Common myeloid progenitor, CD34-positive (primary cell): ENCODE results near the gene TGDS.

Source experiments
- CTCF ChIA-PET: fragments of 350-600 bp; sonication (Branson Sonifier 250); formaldehyde crosslinking; loops from one replicate; lab custom pipeline; 2021; ENCODE audit warnings: antibody characterized with exemption; lab: Charles Lee
- POLR2A ChIA-PET: fragments of 350-600 bp; sonication (Branson Sonifier 250); formaldehyde crosslinking; loops from one replicate; lab custom pipeline; 2021; ENCODE audit warnings: antibody characterized with exemption; lab: Charles Lee
- DNase-seq, 3 donors: peaks; one replicate each; pipeline versions ENCODE4 v3.0.0 to v3.0.0-alpha.2; 2013
- H3K27ac ChIP-seq, 2 experiments: 1 replicate in 1 of 2; 2 replicates in 1 of 2; pipeline ENCODE4 v1.7.0; 2013; ENCODE audit warnings: inconsistent platforms in 2 of 2, low read length in 2 of 2, mild to moderate bottlenecking in 2 of 2, low read depth in 1 of 2, moderate library complexity in 1 of 2; ENCODE audit not compliant: severe bottlenecking in 2 of 2, insufficient read depth in 1 of 2, poor library complexity in 1 of 2
- H3K27me3 ChIP-seq, 5 experiments: replicated peaks in 2 of 5; 1 replicate in 3 of 5; 2 replicates in 2 of 5; pipeline versions ENCODE4 v1.6.1 to v1.7.0; 2013; ENCODE audit warnings: low read length in 4 of 5, mild to moderate bottlenecking in 2 of 5, moderate library complexity in 2 of 5, inconsistent platforms in 1 of 5; ENCODE audit not compliant: insufficient read depth in 5 of 5, control insufficient read depth in 4 of 5
- H3K36me3 ChIP-seq, 4 experiments: 1 replicate in 2 of 4; 2 replicates in 2 of 4; pipeline versions ENCODE4 v1.6.1 to v1.7.0; 2013; ENCODE audit warnings: low read length in 3 of 4, control low read depth in 1 of 4, mild to moderate bottlenecking in 1 of 4; ENCODE audit not compliant: control insufficient read depth in 4 of 4, insufficient read depth in 4 of 4
- H3K4me1 ChIP-seq, 4 experiments: 1 replicate in 3 of 4; 2 replicates in 1 of 4; pipeline versions ENCODE4 v1.6.1 to v1.7.1; 2013; ENCODE audit warnings: low read length in 3 of 4, mild to moderate bottlenecking in 3 of 4, control low read depth in 1 of 4, inconsistent platforms in 1 of 4, moderate library complexity in 1 of 4; ENCODE audit not compliant: control insufficient read depth in 4 of 4, insufficient read depth in 4 of 4; ENCODE audit errors: control extremely low read depth in 1 of 4
- H3K4me3 ChIP-seq, 7 experiments: 1 replicate in 4 of 7; 2 replicates in 3 of 7; pipeline versions ENCODE4 v1.5.1 to v1.7.0; 2013; ENCODE audit warnings: mild to moderate bottlenecking in 7 of 7, low read length in 6 of 7, moderate library complexity in 6 of 7, inconsistent platforms in 2 of 7, low read depth in 2 of 7, control low read depth in 1 of 7; ENCODE audit not compliant: insufficient read depth in 4 of 7, control insufficient read depth in 1 of 7; ENCODE audit errors: extremely low read depth in 1 of 7
- H3K9me3 ChIP-seq, 5 experiments: 1 replicate in 4 of 5; 2 replicates in 1 of 5; pipeline versions ENCODE4 v1.6.1 to v1.7.1; 2013; ENCODE audit warnings: low read length in 4 of 5, mild to moderate bottlenecking in 2 of 5, inconsistent platforms in 1 of 5, low read depth in 1 of 5, moderate library complexity in 1 of 5; ENCODE audit not compliant: control insufficient read depth in 4 of 5, insufficient read depth in 2 of 5; ENCODE audit errors: control extremely low read depth in 1 of 5
- WGBS: methylation state at CpG from one replicate; pipeline ENCODE4 v1.1.5; 2013; ENCODE audit not compliant: insufficient coverage; 5-methylcytosine and 5-hydroxymethylcytosine counted together

The TGDS gene

DNA sequence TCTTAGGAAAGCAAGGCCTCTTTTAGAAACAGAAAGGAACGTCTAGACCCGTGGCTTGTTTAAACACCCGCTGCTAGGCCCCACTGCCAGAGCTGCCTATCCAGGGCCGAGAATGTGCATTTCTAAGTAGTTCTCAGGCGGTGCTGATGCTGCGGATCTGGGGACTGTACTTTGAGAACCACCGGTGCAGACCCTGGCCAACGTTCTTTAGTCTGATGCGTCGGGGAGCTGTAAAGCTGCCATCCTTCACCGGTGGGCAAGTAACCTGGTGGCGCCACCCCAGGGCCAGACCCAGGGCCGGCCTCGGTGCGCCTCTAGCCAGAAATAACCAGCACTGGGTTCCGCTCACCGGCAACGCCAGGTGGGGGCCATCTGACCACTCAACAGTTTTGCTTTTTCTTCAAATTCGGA is 47.1 kb downstream of the TGDS start:
- Histone ChIP-seq H3K4me1 (peaks cover 4 to 20% (median 15%) of the 10 kb centered on the region in 4 experiments), H3K9me3 (peaks cover 0 to 4% (median 0%) of the 10 kb centered on the region in 5 experiments), H3K4me3 (peak overlapping the region; percentile 73 to 96 (median 91)), H3K27ac (peak overlapping the region; percentile 68 to 86), H3K27me3 (peaks cover 0 to 2% (median 0%) of the 10 kb centered on the region in 5 experiments), H3K36me3 (no peaks in the 10 kb centered on the region)
- POLR2A ChIA-PET: interaction anchor here (0.5 to 1.1 kb wide), 5 partner anchors 14 to 652 kb away, joined by 3 to 6 read pairs (median 3); no protein-coding TSS in a partner anchor
- CTCF ChIA-PET: interaction anchor here (0.6 to 3.3 kb wide), 6 partner anchors 12 to 602 kb away, joined by 3 to 20 read pairs (median 6); partner anchors contain the start of gene TGDS
- peak; percentile 52 to 80 (median 69) for DNase-seq
- WGBS: 0% methylated on average over 14 of the region's 19 CpGs

DNA sequence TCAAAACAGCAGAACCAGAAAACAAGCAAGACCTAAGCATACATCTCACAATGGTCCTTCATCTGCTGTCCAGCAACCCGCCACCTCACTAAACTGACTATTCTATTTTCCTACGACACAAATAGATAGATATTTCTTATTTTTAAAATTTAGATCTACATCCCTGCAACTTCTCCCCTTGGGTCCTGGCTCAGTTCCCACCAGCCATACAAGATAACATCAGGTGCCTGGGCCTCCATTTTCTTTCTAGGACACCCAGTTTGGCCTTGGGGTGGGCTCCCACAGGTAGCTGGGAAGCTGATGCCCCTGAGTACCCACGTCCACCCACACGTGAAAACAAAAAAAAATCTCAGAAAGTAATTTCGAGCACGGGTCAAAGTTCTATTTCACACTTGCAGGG is 47.6 kb downstream of the TGDS start:
- Histone ChIP-seq H3K9me3 (peaks cover 0 to 4% (median 0%) of the 10 kb centered on the region in 5 experiments), H3K4me3 (peak overlapping the region; percentile 73 to 96 (median 91)), H3K27ac (peak overlapping the region; percentile 68 to 86), H3K4me1 (peaks cover 4 to 20% (median 15%) of the 10 kb centered on the region in 4 experiments), H3K36me3 (no peaks in the 10 kb centered on the region), H3K27me3 (peaks cover 0 to 2% (median 0%) of the 10 kb centered on the region in 5 experiments)
- POLR2A ChIA-PET: interaction anchor here (0.5 to 1.1 kb wide), 3 partner anchors 14 to 189 kb away, joined by 3 read pairs; no protein-coding TSS in a partner anchor
- WGBS: 49% methylated on average over 4 of the region's 6 CpGs
- peak in 1 of 3 donors; percentile 37 for DNase-seq
- CTCF ChIA-PET: interaction anchor here (0.6 to 3.3 kb wide), 4 partner anchors 48 to 602 kb away, joined by 3 to 20 read pairs (median 5); partner anchors contain the start of gene TGDS

DNA sequence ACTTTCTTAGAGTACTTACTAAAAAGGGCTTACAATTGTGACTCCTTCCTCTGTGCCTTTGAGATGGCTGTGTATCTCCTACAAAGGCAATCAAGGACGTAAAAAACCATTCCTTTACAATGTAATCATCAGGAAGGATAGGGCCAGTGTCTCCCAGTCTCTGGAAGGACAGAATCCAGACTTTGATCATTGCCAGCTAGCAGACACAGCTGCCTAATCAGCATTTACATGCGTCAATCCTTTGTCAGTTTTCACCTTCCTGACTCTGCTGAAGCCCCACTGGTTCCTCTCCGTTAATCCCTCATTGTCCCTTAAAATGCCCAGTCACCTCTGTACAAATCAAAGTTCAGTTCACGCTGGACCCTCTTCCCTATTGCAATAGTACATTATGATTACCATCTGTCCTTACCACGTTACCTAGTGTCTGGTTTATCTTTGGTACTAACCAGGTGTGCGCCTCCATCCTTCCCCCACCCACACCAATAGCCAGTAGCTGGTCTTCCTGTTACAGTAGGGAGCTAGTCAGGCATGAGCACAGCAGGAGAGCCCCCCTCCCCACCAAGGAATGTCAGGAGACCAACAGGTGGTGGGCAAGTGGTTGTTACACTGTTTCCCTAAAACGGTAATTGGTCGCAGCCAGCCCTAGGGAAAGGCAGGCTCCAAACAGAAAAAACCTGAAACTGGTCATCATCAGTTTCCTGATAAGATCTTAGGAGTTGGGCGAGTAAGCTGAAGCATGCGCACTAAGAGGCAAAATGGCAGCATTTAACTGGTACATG is 49.7 kb downstream of the TGDS start:
- ChIA-PET CTCF (interaction anchor here (0.6 to 1.6 kb wide), 2 partner anchors 9 to 113 kb away, joined by 3 to 5 read pairs; no protein-coding TSS in a partner anchor), POLR2A (no interaction called here)
- no peak overlapping the region for H3K4me3 ChIP-seq
- peaks cover 0 to under 1% (median 0%) of the 10 kb centered on the region in 5 experiments for H3K27me3 ChIP-seq
- no peak for DNase-seq
- 99% methylated on average over 10 of the region's 10 CpGs for WGBS
- H3K36me3 ChIP-seq: no peaks in the 10 kb centered on the region
- H3K4me1 ChIP-seq: peaks cover 4 to 21% (median 17%) of the 10 kb centered on the region in 4 experiments
- H3K9me3 ChIP-seq: peaks cover 0 to 4% (median 0%) of the 10 kb centered on the region in 5 experiments
- no peak overlapping the region for H3K27ac ChIP-seq

DNA sequence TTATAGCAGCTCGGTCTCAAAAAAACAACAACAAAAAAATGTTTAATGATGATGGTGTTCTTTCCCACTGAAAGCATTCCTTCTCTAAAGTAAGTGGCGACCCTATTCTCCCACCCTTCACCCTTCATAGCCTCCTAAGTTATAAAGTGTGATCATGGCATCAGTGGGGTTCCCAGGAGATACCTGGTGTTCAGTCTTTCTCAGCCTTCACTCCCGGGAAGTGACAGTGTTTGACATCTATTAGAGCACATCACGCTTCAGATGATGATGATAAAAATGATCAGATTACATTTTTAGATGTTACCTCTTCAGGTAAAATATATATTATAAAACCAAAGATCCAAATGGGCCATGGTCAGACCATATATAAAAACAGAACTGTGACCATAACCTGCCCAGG is 51.0 kb downstream of the TGDS start:
- Histone ChIP-seq H3K27me3 (no peaks in the 10 kb centered on the region), H3K9me3 (peaks cover 0 to 4% (median 0%) of the 10 kb centered on the region in 5 experiments), H3K4me3 (no peak overlapping the region), H3K36me3 (no peaks in the 10 kb centered on the region), H3K27ac (no peak overlapping the region), H3K4me1 (peaks cover 4 to 16% (median 13%) of the 10 kb centered on the region in 4 experiments)
- ChIA-PET POLR2A (no interaction called here), CTCF (interaction anchor here (1.6 kb wide), 1 partner anchor 111 kb away, joined by 3 read pairs; no protein-coding TSS in a partner anchor)
- no peak for DNase-seq
- no CpG with 5 or more reads among the region's 4 CpGs for WGBS

DNA sequence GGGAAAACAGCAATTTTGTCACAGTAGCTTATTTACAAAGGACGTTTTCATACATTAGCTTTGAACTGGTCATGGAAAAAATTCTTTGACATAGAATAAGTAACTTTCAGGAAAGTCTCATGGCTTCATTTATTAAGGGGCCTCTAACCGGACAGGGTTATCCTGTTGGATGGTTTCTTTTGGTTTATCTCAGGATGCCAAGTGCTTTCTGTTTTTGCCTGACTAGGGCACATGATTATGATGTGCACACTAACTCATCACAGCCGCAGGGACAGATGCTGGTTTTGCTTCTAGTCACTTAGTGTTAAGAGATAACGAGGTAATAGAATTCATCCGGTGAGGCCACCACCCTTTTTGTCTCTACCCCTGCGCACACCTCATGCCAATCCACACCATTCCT is 53.0 kb downstream of the TGDS start:
- Histone ChIP-seq H3K4me3 (peak overlapping the region in 1 of 7 experiments; percentile 4), H3K27me3 (no peaks in the 10 kb centered on the region), H3K36me3 (no peaks in the 10 kb centered on the region), H3K4me1 (peaks cover 0 to 5% (median under 1%) of the 10 kb centered on the region in 4 experiments), H3K27ac (no peak overlapping the region), H3K9me3 (peaks cover 0 to 4% (median 0%) of the 10 kb centered on the region in 5 experiments)
- peak in 1 of 3 donors; percentile 28 for DNase-seq
- CTCF ChIA-PET: no interaction called here
- POLR2A ChIA-PET: no interaction called here
- WGBS: 53% methylated on average over 4 of the region's 6 CpGs

DNA sequence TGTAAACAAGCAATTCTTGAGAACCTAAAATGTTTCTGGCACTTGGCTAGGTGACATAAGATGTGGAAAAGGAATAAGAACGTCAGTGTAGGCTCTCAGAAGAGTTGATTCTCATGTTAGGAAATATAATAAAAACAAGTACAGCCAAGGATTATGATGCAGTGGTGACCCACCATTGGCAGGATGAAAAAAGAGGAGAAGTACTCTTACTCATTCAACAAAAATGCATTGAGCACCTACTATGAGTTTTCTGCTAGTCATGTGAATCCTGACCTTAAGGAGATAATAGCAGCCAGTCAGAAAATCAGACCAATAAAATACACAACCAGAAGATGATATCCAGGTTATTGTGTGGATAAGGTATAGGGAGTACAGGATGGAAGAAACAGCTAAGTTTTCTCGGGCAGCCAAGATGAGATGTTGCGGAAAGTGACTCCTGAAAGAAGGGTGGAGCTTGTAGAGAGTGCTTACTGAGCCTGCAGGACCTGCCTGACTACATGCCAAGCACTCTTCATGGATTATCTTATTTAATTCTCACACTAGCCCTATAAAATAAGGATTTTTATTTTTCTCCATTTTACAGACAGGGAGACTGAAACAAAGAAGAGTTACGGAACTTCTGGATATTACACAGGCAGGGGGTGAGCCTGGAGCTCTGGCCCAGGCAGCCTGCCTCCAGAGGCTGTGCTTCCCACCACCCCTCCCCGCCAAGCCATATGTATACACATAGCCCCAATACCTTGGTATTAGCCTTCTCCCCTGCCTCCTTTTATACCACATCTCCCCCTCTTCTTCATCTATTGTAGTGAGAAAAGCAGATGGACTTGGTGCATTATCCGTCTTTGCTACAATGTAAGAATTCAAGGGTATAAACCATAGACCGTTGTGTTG is 58.0 kb downstream of the TGDS start:
- DNase-seq: no peak
- Histone ChIP-seq H3K27ac (no peak overlapping the region), H3K4me3 (no peak overlapping the region), H3K9me3 (no peaks in the 10 kb centered on the region), H3K36me3 (no peaks in the 10 kb centered on the region), H3K4me1 (peaks cover 0 to 2% (median 0%) of the 10 kb centered on the region in 4 experiments), H3K27me3 (no peaks in the 10 kb centered on the region)
- WGBS: 97% methylated on average over 5 of the region's 7 CpGs
- ChIA-PET POLR2A (interaction anchor here (0.6 kb wide), 1 partner anchor 1396 kb away, joined by 3 read pairs; no protein-coding TSS in a partner anchor), CTCF (no interaction called here)
